Thoracic aorta (tissue), 2 donors: Measurements from ENCODE around the gene WDR1. TPM values are rescaled to one million over a fixed set of nuclear protein-coding genes. Genes with fewer than 3 reads are reported as not detected.

Source experiments
- ATAC-seq: fragments of 150-250 bp; one replicate; pipeline ENCODE4 v1.8.0; 2017; ENCODE audit warnings: low read depth; ENCODE audit not compliant: insufficient number of reproducible peaks, low FRiP score
- DNase-seq: peaks from one replicate; pipeline ENCODE4 v3.0.0-alpha.2; 2020; ENCODE audit warnings: low spot score
- H3K27ac ChIP-seq, 2 donors: fragments of 200-600 bp; sonication (generic); 1 replicate in 1 of 2; 2 replicates in 1 of 2; pipeline ENCODE4 v1.5.1; 2016; ENCODE audit warnings: mild to moderate bottlenecking in 2 of 2, moderate library complexity in 2 of 2
- H3K27me3 ChIP-seq: fragments of 200-600 bp; sonication (generic); replicated peaks from 2 replicates; pipeline ENCODE4 v1.6.0; 2016; ENCODE audit warnings: mild to moderate bottlenecking; ENCODE audit not compliant: insufficient read depth
- H3K36me3 ChIP-seq: fragments of 200-600 bp; sonication (generic); one replicate; pipeline ENCODE4 v1.5.1; 2016
- H3K4me1 ChIP-seq, 2 donors: fragments of 200-600 bp; sonication (generic); 1 replicate in 1 of 2; 2 replicates in 1 of 2; pipeline versions ENCODE4 v1.5.1 to v1.6.0; 2016; ENCODE audit warnings: low read depth in 2 of 2, mild to moderate bottlenecking in 1 of 2; ENCODE audit not compliant: control insufficient read depth in 1 of 2
- H3K4me3 ChIP-seq: fragments of 200-600 bp; sonication (generic); 2 replicates; pipeline ENCODE4 v1.5.1; 2016; ENCODE audit warnings: mild to moderate bottlenecking
- H3K9me3 ChIP-seq: fragments of 200-600 bp; sonication (generic); 2 replicates; pipeline ENCODE4 v1.5.1; 2016
- total RNA-seq, 2 donors: library from RNA; depleted of rRNA; stranded (reverse); fragments of >200 nt; gene quantifications; one replicate each; pipeline versions ENCODE4 v1.1.0 to v1.2.3, GENCODE V29; 2016
- TF ChIP-seq, protein P1 (sequence below): fragments of 200-600 bp; sonication (generic); IDR thresholded peaks from one replicate; pipeline ENCODE4 v1.5.1; 2019; ENCODE audit warnings: antibody characterized with exemption

Gene WDR1, protein sequence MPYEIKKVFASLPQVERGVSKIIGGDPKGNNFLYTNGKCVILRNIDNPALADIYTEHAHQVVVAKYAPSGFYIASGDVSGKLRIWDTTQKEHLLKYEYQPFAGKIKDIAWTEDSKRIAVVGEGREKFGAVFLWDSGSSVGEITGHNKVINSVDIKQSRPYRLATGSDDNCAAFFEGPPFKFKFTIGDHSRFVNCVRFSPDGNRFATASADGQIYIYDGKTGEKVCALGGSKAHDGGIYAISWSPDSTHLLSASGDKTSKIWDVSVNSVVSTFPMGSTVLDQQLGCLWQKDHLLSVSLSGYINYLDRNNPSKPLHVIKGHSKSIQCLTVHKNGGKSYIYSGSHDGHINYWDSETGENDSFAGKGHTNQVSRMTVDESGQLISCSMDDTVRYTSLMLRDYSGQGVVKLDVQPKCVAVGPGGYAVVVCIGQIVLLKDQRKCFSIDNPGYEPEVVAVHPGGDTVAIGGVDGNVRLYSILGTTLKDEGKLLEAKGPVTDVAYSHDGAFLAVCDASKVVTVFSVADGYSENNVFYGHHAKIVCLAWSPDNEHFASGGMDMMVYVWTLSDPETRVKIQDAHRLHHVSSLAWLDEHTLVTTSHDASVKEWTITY
- 100 to 1,000 TPM; 263 to 408 TPM for total RNA-seq

DNA sequence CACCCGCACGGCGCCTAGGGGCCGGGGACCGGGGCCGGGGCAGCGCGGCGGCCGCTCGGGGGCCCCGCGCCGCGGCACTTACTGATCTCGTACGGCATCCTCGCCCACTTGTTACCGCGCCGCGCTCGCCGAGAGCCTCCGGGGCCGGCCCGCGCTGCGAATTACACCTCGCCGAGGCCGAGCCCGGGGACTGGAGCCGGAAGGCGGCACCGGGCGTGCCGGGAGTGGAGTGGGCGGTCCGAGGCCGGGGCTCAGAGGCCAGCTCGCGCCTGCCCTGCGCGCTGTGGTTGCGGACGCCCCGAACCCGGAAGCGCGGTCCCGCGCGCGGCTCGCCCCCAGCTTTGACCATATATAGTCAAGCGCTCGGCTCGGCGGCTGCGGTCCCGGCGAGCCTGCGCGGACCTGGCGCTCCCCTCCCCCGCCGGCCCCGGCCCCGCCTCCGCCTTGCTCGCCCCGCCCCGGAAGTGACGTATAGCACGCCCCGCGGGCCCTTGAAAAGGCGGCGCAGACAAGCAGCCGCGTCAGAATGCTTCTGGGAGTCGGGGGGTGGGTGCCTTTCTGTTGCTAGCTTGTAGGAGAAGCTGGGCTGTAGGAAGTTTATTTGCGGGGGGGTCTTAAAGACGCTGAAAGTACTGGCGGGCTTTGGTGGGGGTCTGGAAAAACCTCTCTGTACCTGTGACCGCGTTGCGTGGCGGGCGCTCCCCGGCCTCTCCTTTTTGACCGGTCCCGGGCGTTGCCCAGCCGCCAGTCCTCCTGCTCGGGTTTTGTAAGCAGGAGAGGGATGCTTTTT lies at the start of gene WDR1:
TSS of gene WDR1 (minus strand) at position 231 of the 790 bp plus-strand sequence. CDS start at position 98, 133 bp downstream.
- Histone ChIP-seq H3K4me1 (peaks cover 37 to 51% of the 10 kb centered on the region in 2 donors), H3K4me3 (peak within 1 kb of the TSS; percentile 89), H3K9me3 (no peaks in the 10 kb centered on the region), H3K36me3 (peaks cover 30% of the 10 kb centered on the region), H3K27me3 (no peaks in the 10 kb centered on the region), H3K27ac (peak within 1 kb of the TSS; percentile 92 to 98)
- ATAC-seq: peak; percentile 91
- TF ChIP-seq, protein P1, sequence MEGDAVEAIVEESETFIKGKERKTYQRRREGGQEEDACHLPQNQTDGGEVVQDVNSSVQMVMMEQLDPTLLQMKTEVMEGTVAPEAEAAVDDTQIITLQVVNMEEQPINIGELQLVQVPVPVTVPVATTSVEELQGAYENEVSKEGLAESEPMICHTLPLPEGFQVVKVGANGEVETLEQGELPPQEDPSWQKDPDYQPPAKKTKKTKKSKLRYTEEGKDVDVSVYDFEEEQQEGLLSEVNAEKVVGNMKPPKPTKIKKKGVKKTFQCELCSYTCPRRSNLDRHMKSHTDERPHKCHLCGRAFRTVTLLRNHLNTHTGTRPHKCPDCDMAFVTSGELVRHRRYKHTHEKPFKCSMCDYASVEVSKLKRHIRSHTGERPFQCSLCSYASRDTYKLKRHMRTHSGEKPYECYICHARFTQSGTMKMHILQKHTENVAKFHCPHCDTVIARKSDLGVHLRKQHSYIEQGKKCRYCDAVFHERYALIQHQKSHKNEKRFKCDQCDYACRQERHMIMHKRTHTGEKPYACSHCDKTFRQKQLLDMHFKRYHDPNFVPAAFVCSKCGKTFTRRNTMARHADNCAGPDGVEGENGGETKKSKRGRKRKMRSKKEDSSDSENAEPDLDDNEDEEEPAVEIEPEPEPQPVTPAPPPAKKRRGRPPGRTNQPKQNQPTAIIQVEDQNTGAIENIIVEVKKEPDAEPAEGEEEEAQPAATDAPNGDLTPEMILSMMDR: no peak
- peak; percentile 80 for DNase-seq

DNA sequence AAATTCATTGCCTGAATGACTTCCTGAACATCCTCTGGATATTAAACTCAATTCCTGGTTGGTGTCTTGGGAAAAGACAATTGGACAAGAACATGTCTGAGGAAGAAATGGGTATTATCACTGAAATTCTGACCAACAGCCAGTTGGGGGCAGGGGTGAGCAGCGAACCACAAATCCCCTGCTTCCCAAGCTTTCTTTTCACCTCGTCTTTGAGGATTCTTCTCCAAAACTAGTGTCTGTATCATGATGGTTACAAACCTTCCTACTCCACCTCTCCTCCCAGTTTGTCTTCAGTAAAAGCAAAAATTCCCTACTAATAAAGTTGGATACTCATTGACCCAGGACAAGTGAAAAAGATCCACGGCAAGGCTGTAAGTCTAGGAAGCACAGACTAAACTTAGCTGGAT lies 48.3 kb upstream of the WDR1 start:
- no peak for DNase-seq
- ATAC-seq: no peak
- TF ChIP-seq, protein P1: peak; percentile 50
- no peak overlapping the region for H3K4me3 ChIP-seq
- no peaks in the 10 kb centered on the region for H3K9me3 ChIP-seq
- H3K27me3 ChIP-seq: no peaks in the 10 kb centered on the region
- H3K27ac ChIP-seq: no peak overlapping the region
- H3K36me3 ChIP-seq: no peaks in the 10 kb centered on the region
- H3K4me1 ChIP-seq: no peaks in the 10 kb centered on the region

DNA sequence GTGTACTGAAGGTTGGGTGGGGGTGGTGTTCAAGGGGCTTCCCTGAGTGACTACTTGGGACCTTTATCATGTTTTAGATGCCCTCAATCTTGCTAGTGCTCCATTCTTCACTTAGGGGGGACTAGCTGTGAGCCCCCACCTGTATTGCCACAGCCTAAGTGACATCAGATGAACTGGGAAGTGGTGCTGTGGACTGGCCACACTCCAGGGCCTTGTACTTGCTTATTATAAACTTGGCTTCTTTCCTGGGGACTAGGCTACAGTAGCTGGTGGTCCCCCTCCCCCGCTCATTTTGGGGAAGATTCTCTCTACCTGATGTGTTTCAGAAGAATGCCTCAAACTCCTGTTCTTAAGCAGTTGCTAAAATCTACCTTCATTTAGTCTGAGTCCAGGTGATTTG lies 46.7 kb upstream of the WDR1 start:
- Histone ChIP-seq H3K4me3 (no peak overlapping the region), H3K27ac (no peak overlapping the region), H3K9me3 (no peaks in the 10 kb centered on the region), H3K27me3 (no peaks in the 10 kb centered on the region), H3K4me1 (no peaks in the 10 kb centered on the region), H3K36me3 (no peaks in the 10 kb centered on the region)
- ATAC-seq (no peak), DNase-seq (no peak)
- TF ChIP-seq, protein P1: no peak

DNA sequence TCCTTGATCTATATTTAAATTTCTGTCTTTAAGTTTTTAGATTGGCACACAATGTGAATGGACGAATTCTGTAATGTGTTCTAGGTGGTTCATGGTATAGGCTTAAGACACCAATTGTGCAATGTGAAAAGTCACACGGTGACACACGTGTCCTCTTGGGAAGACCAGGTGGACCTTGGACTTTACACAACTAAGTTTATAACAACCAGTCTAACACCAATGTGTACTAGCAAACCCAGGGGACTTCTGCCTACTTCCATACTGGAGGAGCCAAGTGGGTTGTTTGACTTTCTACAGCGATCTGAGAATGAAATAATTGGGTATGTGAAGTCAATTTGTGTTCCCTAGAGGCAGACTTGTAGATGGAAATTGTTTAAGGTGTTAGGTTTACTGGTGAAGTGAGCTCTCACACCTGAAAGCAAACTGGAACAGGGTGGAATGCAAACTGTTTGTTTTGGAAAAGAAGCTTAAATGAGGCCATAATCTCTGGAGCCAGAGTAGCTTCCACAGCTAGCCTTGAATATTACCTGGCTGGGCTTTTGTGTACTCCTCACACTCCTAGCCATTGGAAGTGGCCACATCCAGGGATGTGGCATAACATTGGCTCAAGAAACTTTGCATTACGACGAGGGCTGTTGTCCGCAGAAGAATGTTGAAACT lies 45.9 kb upstream of the WDR1 start:
- Histone ChIP-seq H3K27me3 (no peaks in the 10 kb centered on the region), H3K36me3 (no peaks in the 10 kb centered on the region), H3K9me3 (no peaks in the 10 kb centered on the region), H3K4me3 (no peak overlapping the region), H3K27ac (no peak overlapping the region), H3K4me1 (no peaks in the 10 kb centered on the region)
- TF ChIP-seq, protein P1: no peak
- DNase-seq: no peak
- ATAC-seq: no peak
